B cell (primary cell): ENCODE results near the gene VEGFB.

Experiments used
- CTCF ChIP-seq: fragments of 200-600 bp; IDR thresholded peaks from one replicate; pipeline ENCODE4 v1.8.0; 2022; ENCODE audit warnings: antibody characterized with exemption, mild to moderate bottlenecking
- EZH2 ChIP-seq: IDR thresholded peaks from 2 replicates; pipeline ENCODE4 v1.6.1; 2012; ENCODE audit warnings: borderline replicate concordance, low read depth, mild to moderate bottlenecking, moderate library complexity, low read length; ENCODE audit not compliant: insufficient read depth, poor library complexity, severe bottlenecking

DNA sequence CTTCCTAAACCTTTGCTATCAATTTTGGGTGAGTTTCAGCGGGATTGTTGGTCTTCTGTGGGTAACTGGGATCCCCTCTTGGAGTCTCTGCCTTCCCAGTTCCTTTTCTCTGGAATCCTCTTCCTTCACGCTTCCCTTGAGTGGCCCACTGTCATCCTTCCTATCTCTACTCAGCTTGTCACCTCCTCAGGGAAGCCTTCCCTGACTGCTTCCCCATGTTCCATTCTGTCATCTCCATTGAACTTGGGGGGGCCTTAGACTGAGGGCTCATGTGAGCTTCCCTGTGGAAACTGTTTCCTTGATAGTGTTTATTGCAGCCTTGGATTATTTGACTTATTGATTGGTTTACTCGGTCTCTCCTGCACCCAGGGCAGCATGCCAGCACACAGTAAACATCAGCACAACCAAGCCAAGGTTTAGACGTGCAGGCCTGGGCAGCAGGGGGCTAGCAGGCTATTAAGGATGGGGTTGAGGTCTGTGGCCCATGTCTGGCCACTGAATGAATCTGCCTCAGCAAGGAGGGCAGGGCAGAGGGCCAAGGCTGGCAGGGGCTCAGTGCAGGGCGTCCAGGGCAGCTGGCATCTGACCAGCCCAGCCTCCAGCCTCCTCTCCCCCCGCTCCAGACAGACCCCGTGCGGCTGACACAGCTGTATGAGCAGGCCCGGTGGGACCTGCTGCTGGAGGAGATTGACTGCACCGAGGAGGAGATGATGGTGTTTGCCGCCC lies 15.6 kb upstream of the VEGFB start:
- TF ChIP-seq CTCF: no peak
- no peak for TF ChIP-seq EZH2
